Endothelial cell of umbilical vein (primary cell): ENCODE measurements around the gene GJB3. TPM values are rescaled to one million over a fixed set of nuclear protein-coding genes. Genes with fewer than 3 reads are reported as not detected.
"Not testable (repeated sequence)": the region's sequence is repeated elsewhere in the genome, so short reads cannot be mapped to it uniquely, and the experiment has no call there.

Experiments
- BruUV-seq: library from RNA; stranded (reverse); fragments of 400-500 nt; replicated peaks from 2 replicates; lab custom pipeline; 2021; lab: Mats Ljungman, UMichigan
- CTCF ChIA-PET: fragments of 300-600, 350-600 bp; sonication (Branson Sonifier 250); formaldehyde crosslinking; loops from one replicate; lab custom pipeline; 2021; ENCODE audit warnings: antibody characterized with exemption, inconsistent platforms; lab: Charles Lee
- POLR2A ChIA-PET: fragments of 300-600, 350-600 bp; sonication (Branson Sonifier 250); formaldehyde crosslinking; loops from one replicate; lab custom pipeline; 2021; ENCODE audit warnings: antibody characterized with exemption, inconsistent platforms; lab: Charles Lee
- DNase-seq: peaks from one replicate; pipeline ENCODE4 v3.0.0-alpha.2; 2011; ENCODE audit warnings: low read depth, low spot score
- FAIRE-seq: peaks from 2 replicates; lab custom pipeline; 2011; peaks lifted over from hg19 to GRCh38; lab: Jason Lieb, UNC
- H2AFZ ChIP-seq: 2 replicates; pipeline ENCODE4 v1.6.0; 2012; ENCODE audit warnings: low read depth, low read length, control low read depth, inconsistent platforms
- H3K27ac ChIP-seq: 2 replicates; pipeline ENCODE4 v1.5.1; 2011; ENCODE audit warnings: low read depth, mild to moderate bottlenecking, control low read depth, low read length, moderate library complexity; ENCODE audit not compliant: insufficient read depth
- H3K27me3 ChIP-seq, 2 experiments: 2 replicates each; pipeline versions ENCODE4 v1.6.0 to v1.6.1; 2011; ENCODE audit warnings: low read length in 2 of 2, mixed read lengths in 1 of 2; ENCODE audit not compliant: control insufficient read depth in 2 of 2, insufficient read depth in 2 of 2
- H3K36me3 ChIP-seq, 2 experiments: 2 replicates in 1 of 2; 3 replicates in 1 of 2; pipeline ENCODE4 v1.5.1; 2011; ENCODE audit warnings: low read length in 2 of 2, mild to moderate bottlenecking in 1 of 2, moderate library complexity in 1 of 2; ENCODE audit not compliant: control insufficient read depth in 2 of 2, insufficient read depth in 2 of 2; ENCODE audit errors: extremely low read depth in 1 of 2
- H3K4me1 ChIP-seq: 3 replicates; pipeline ENCODE4 v1.5.1; 2011; ENCODE audit warnings: mild to moderate bottlenecking, low read length; ENCODE audit not compliant: control insufficient read depth, insufficient read depth; ENCODE audit errors: extremely low read depth
- H3K4me2 ChIP-seq: 2 replicates; pipeline ENCODE4 v1.6.1; 2011; ENCODE audit warnings: low read length, control low read depth, mixed read lengths; ENCODE audit not compliant: insufficient read depth
- H3K4me3 ChIP-seq, 3 experiments: fragments of 200-600 bp in 1 of 3; sonication (generic), shearing (Covaris generic) in 1 of 3; replicated peaks in 1 of 3; 2 replicates each; pipeline ENCODE4 v1.5.1; 2011 to 2016; ENCODE audit warnings: control low read depth in 3 of 3, low read length in 3 of 3, mild to moderate bottlenecking in 2 of 3, inconsistent platforms in 1 of 3, low read depth in 1 of 3, moderate library complexity in 1 of 3; ENCODE audit not compliant: insufficient read depth in 1 of 3
- H3K79me2 ChIP-seq: 2 replicates; pipeline ENCODE4 v1.6.0; 2012; ENCODE audit warnings: low read length, inconsistent platforms; ENCODE audit not compliant: control insufficient read depth, insufficient read depth
- H3K9ac ChIP-seq: replicated peaks from 2 replicates; pipeline ENCODE3; 2011; ENCODE audit warnings: low read length, control low read depth; ENCODE audit not compliant: insufficient read depth; ENCODE audit errors: extremely low read depth
- H3K9me1 ChIP-seq: replicated peaks from 3 replicates; pipeline ENCODE4 v1.6.0; 2011; ENCODE audit warnings: mild to moderate bottlenecking, low read length; ENCODE audit not compliant: control insufficient read depth, insufficient read depth; ENCODE audit errors: extremely low read depth
- H3K9me3 ChIP-seq: replicated peaks from 2 replicates; pipeline ENCODE4 v1.5.1; 2012; ENCODE audit warnings: low read length, inconsistent platforms; ENCODE audit not compliant: control insufficient read depth, insufficient read depth
- H4K20me1 ChIP-seq: replicated peaks from 2 replicates; pipeline ENCODE3; 2011; ENCODE audit warnings: mild to moderate bottlenecking, low read length; ENCODE audit not compliant: control insufficient read depth, insufficient read depth; ENCODE audit errors: extremely low read depth
- CTCF ChIP-seq, 2 donors: IDR thresholded peaks; 1 replicate in 1 of 2; 2 replicates in 1 of 2; pipeline ENCODE4 v1.5.1; 2011; ENCODE audit warnings: low read length in 2 of 2, mild to moderate bottlenecking in 2 of 2, moderate library complexity in 2 of 2, control low read depth in 1 of 2, inconsistent platforms in 1 of 2, low read depth in 1 of 2; ENCODE audit not compliant: insufficient read depth in 1 of 2; ENCODE audit errors: extremely low read depth in 1 of 2
- EZH2 ChIP-seq: IDR thresholded peaks from 2 replicates; pipeline ENCODE4 v1.6.1; 2012; ENCODE audit warnings: borderline replicate concordance, low read depth, mild to moderate bottlenecking, moderate library complexity, low read length, inconsistent platforms; ENCODE audit not compliant: severe bottlenecking
- FOS ChIP-seq: IDR thresholded peaks from 2 replicates; pipeline ENCODE4 v1.6.1; 2011; ENCODE audit warnings: mild to moderate bottlenecking, low read length, moderate library complexity, borderline replicate concordance; ENCODE audit not compliant: insufficient read depth
- GATA2 ChIP-seq: IDR thresholded peaks from 2 replicates; pipeline ENCODE4 v1.7.0; 2011; ENCODE audit warnings: low read depth, mild to moderate bottlenecking, moderate library complexity, mixed read lengths, low read length; ENCODE audit not compliant: insufficient read length, insufficient read depth
- JUN ChIP-seq: IDR thresholded peaks from 2 replicates; pipeline ENCODE4 v1.6.1; 2011; ENCODE audit warnings: borderline replicate concordance, low read depth; ENCODE audit not compliant: insufficient read length, insufficient read depth
- MAX ChIP-seq: IDR thresholded peaks from 2 replicates; pipeline ENCODE4 v1.6.1; 2011; ENCODE audit not compliant: insufficient read depth, insufficient read length
- MYC ChIP-seq: IDR thresholded peaks from one replicate; pipeline ENCODE4 v1.6.1; 2011; ENCODE audit warnings: mild to moderate bottlenecking, low read depth, low read length
- POLR2A ChIP-seq: IDR thresholded peaks from 2 replicates; pipeline ENCODE4 v1.6.1; 2012; ENCODE audit warnings: low read depth, mild to moderate bottlenecking, control low read depth, low read length
- POLR2AphosphoS5 ChIP-seq: IDR thresholded peaks from 2 replicates; pipeline ENCODE4 v1.6.1; 2012; ENCODE audit warnings: low read depth, mild to moderate bottlenecking, control low read depth, low read length, moderate library complexity; ENCODE audit not compliant: insufficient read depth
- dilution Hi-C: fragments of 300-500 bp; cut with MboI; formaldehyde crosslinking; loops from one replicate; pipeline ENCODE4 v1.15.0; 2019; ENCODE audit warnings: low sequenced_read_pairs; ENCODE audit not compliant: extremely low pct_ligation_motif_present
- intact Hi-C: fragments of 100-400 bp; cut with micrococcal nuclease; formaldehyde crosslinking; loops from one replicate; pipeline ENCODE4 v1.10.0; 2022
- polyA plus RNA-seq, 4 experiments: library from polyadenylated mRNA; depleted of rRNA in 3 of 4; stranded (reverse) in 3 of 4; unstranded in 1 of 4; fragments of >200 nt; gene quantifications; 2 replicates each; pipeline versions ENCODE4 v1.2.1 to v1.2.3, GENCODE V29; 2011 to 2012; ENCODE audit warnings: missing spikeins in 1 of 4
- total RNA-seq: library from RNA; stranded (reverse); gene quantifications from 2 replicates; pipeline ENCODE4 v1.2.3, GENCODE V29; 2021

The GJB3 gene
- total and polyA plus RNA-seq, 2 donors (not counting 3 experiments of a cell fraction or from before 2014, with no cell fraction given) = not detected

GRCh38 chr1:34736692-34737091 is 44.3 kb upstream of the GJB3 start:
- TF ChIP-seq POLR2AphosphoS5 = no peak
- TF ChIP-seq POLR2A = no peak
- TF ChIP-seq GATA2 = no peak
- no peak for TF ChIP-seq JUN
- no peak for TF ChIP-seq EZH2
- TF ChIP-seq MYC = no peak
- TF ChIP-seq MAX = no peak
- TF ChIP-seq CTCF (IDR thresholded peaks at IDR 0.05; ENCODE audit: extremely low read depth in 1 of 2, insufficient read depth in 1 of 2, low read depth in 1 of 2, low read length in 2 of 2) = no peak
- no peak for TF ChIP-seq FOS
- no peak overlapping the region for H3K4me2 ChIP-seq
- DNase-seq (no peak), FAIRE-seq (no peak)
- no peaks in the 10 kb centered on the region for H3K4me1 ChIP-seq
- POLR2A ChIA-PET = no interaction called here
- no peak overlapping the region for H3K9ac ChIP-seq
- no peaks in the 10 kb centered on the region for H3K9me1 ChIP-seq
- no peaks in the 10 kb centered on the region for H3K36me3 ChIP-seq
- peaks cover 0 to 3% of the 10 kb centered on the region in 2 experiments for H3K27me3 ChIP-seq
- no peak overlapping the region for H3K27ac ChIP-seq
- BruUV-seq = no TSS peak
- intact Hi-C loops (no loop called here), dilution Hi-C loops (no loop called here)
- H3K4me3 ChIP-seq = no peak overlapping the region
- no peaks in the 10 kb centered on the region for H3K9me3 ChIP-seq
- CTCF ChIA-PET = interaction anchor here (1.2 kb wide), 1 partner anchor 1103 kb away, joined by 4 read pairs; no protein-coding TSS in a partner anchor
- H2AFZ ChIP-seq = no peak overlapping the region
- H3K79me2 ChIP-seq = no peaks in the 10 kb centered on the region
- no peaks in the 10 kb centered on the region for H4K20me1 ChIP-seq

GRCh38 chr1:34737236-34737635 is 43.8 kb upstream of the GJB3 start:
- CTCF ChIA-PET = interaction anchor here (1.2 kb wide), 1 partner anchor 1104 kb away, joined by 4 read pairs; no protein-coding TSS in a partner anchor

More at GRCh38 chr1:34737236-34737635, 43.8 kb upstream of the GJB3 start:
- H3K9ac ChIP-seq, POLR2A ChIA-PET, H3K9me3 ChIP-seq, H3K4me2 ChIP-seq, H3K9me1 ChIP-seq, FAIRE-seq, BruUV-seq, H4K20me1 ChIP-seq, H3K27me3 ChIP-seq, dilution Hi-C loops, H2AFZ ChIP-seq, H3K4me1 ChIP-seq, H3K79me2 ChIP-seq, H3K36me3 ChIP-seq, H3K27ac ChIP-seq, DNase-seq, H3K4me3 ChIP-seq, intact Hi-C loops: not testable (repeated sequence)
